Epithelial cell of esophagus (primary cell): Measurements from ENCODE around the gene EFCAB6.
A peak's percentile ranks its signal among the peaks of the same experiment; 100 is the strongest.

Experiments used
- DNase-seq: peaks from one replicate; pipeline ENCODE4 v3.0.0; 2010; ENCODE audit warnings: low read depth
- H3K4me3 ChIP-seq: 2 replicates; pipeline ENCODE4 v1.5.1; 2011; ENCODE audit warnings: mild to moderate bottlenecking, low read length, control low read depth
- CTCF ChIP-seq: IDR thresholded peaks from 2 replicates; pipeline ENCODE4 v1.5.1; 2011; ENCODE audit warnings: low read depth, mild to moderate bottlenecking, low read length, control low read depth, inconsistent platforms; ENCODE audit not compliant: insufficient read depth; ENCODE audit errors: missing control alignments

EFCAB6 gene

GRCh38 chr22:43812890-43813289 lies 785 bp upstream of the EFCAB6 start:
- no peak for TF ChIP-seq CTCF
- no peak for DNase-seq
- peak overlapping the region; percentile 89 for H3K4me3 ChIP-seq

- no peak for TF ChIP-seq CTCF
- peak overlapping the region; percentile 89 for H3K4me3 ChIP-seq
- peak; percentile 68 for DNase-seq
Observed at GRCh38 chr22:43811777-43812148, 342 bp downstream of the EFCAB6 start.

GRCh38 chr22:43802897-43803495 lies 9.1 kb downstream of the EFCAB6 start:
- no peak overlapping the region for H3K4me3 ChIP-seq
- no peak for TF ChIP-seq CTCF
- no peak for DNase-seq

GRCh38 chr22:43800970-43801369 lies 11.1 kb downstream of the EFCAB6 start:
- no peak for TF ChIP-seq CTCF
- no peak for DNase-seq
- H3K4me3 ChIP-seq, result no peak overlapping the region

- DNase-seq, result no peak
- TF ChIP-seq CTCF, result no peak
- no peak overlapping the region for H3K4me3 ChIP-seq
Observed at GRCh38 chr22:43798492-43798891, 13.6 kb downstream of the EFCAB6 start.

GRCh38 chr22:43796567-43796966 lies 15.5 kb downstream of the EFCAB6 start:
- TF ChIP-seq CTCF, result peak; percentile 68
- H3K4me3 ChIP-seq, result no peak overlapping the region
- DNase-seq, result peak; percentile 59

GRCh38 chr22:43795320-43795719 lies 16.8 kb downstream of the EFCAB6 start:
- DNase-seq, result no peak
- no peak overlapping the region for H3K4me3 ChIP-seq
- TF ChIP-seq CTCF, result no peak
